PC-3 (cell line): ENCODE measurements around the gene AGAP1. TPM values are rescaled to one million over a fixed set of nuclear protein-coding genes. Genes with fewer than 3 reads are reported as not detected.

ENCODE experiments used
- ATAC-seq: fragments of 200-7000 bp; cut with Tn5 transposase; 2 replicates; pipeline ENCODE4 v1.9.1; 2020; ENCODE audit warnings: mild to moderate bottlenecking, moderate library complexity
- BruUV-seq: library from RNA; stranded (reverse); fragments of 400-500 nt; replicated peaks from 2 replicates; lab custom pipeline; 2021; lab: Mats Ljungman, UMichigan
- CTCF ChIA-PET: fragments of 300-600 bp; sonication (Branson Sonifier 250); formaldehyde crosslinking; loops from one replicate; lab custom pipeline; 2022; ENCODE audit warnings: antibody characterized with exemption; lab: Charles Lee
- POLR2A ChIA-PET: fragments of 300-600 bp; sonication (Branson Sonifier 250); formaldehyde crosslinking; loops from one replicate; lab custom pipeline; 2022; ENCODE audit warnings: antibody characterized with exemption; ENCODE audit not compliant: unreplicated experiment; lab: Charles Lee
- DNase-seq: peaks from one replicate; pipeline ENCODE4 v3.0.0-alpha.2; 2015
- H2AFZ ChIP-seq: fragments of 300-600 bp; sonication (generic); 2 replicates; pipeline ENCODE4 v1.6.0; 2016; ENCODE audit warnings: antibody characterized with exemption, low read length
- H3F3A ChIP-seq: fragments of 300-600 bp; sonication (generic); one replicate; pipeline ENCODE4 v1.6.0; 2017; ENCODE audit warnings: antibody characterized with exemption, low read length, control low read depth, mild to moderate bottlenecking; ENCODE audit not compliant: unreplicated experiment
- H3K27ac ChIP-seq: fragments of 300-600 bp; sonication (generic); 2 replicates; pipeline ENCODE4 v1.5.1; 2016; ENCODE audit warnings: mild to moderate bottlenecking, low read length
- H3K27me3 ChIP-seq: fragments of 300-600 bp; sonication (generic); 2 replicates; pipeline ENCODE4 v1.6.1; 2016; ENCODE audit warnings: low read length, mixed read lengths
- H3K36me3 ChIP-seq: fragments of 300-600 bp; sonication (generic); 2 replicates; pipeline ENCODE4 v1.6.1; 2016; ENCODE audit warnings: low read depth, mixed run types, low read length, mixed read lengths
- H3K4me1 ChIP-seq: fragments of 300-600 bp; sonication (generic); 2 replicates; pipeline ENCODE4 v1.5.1; 2016; ENCODE audit warnings: low read length; ENCODE audit not compliant: insufficient read depth
- H3K4me2 ChIP-seq: fragments of 300-600 bp; sonication (generic); 2 replicates; pipeline ENCODE4 v1.6.0; 2016; ENCODE audit warnings: low read length
- H3K4me3 ChIP-seq: fragments of 300-600 bp; sonication (generic); 2 replicates; pipeline ENCODE4 v1.5.1; 2016; ENCODE audit warnings: mild to moderate bottlenecking, low read length, mixed read lengths
- H3K79me2 ChIP-seq: fragments of 300-600 bp; sonication (generic); 2 replicates; pipeline ENCODE4 v1.6.1; 2017; ENCODE audit warnings: low read length, mixed read lengths
- H3K9ac ChIP-seq: fragments of 300-600 bp; sonication (generic); 2 replicates; pipeline ENCODE4 v1.6.0; 2016; ENCODE audit warnings: mild to moderate bottlenecking, low read length
- H3K9me2 ChIP-seq: fragments of 300-600 bp; sonication (generic); replicated peaks from 2 replicates; pipeline ENCODE4 v1.6.1; 2016; ENCODE audit warnings: mixed run types, low read length, mixed read lengths
- H3K9me3 ChIP-seq: fragments of 300-600 bp; sonication (generic); 2 replicates; pipeline ENCODE4 v1.6.1; 2016; ENCODE audit warnings: low read length, mixed read lengths
- H4K20me1 ChIP-seq: fragments of 300-600 bp; sonication (generic); 2 replicates; pipeline ENCODE4 v1.6.1; 2016; ENCODE audit warnings: low read length, mixed read lengths
- CTCF ChIP-seq: fragments of 300-600 bp; sonication (generic); conservative IDR thresholded peaks from 2 replicates; pipeline ENCODE4 v1.5.1; 2017; ENCODE audit warnings: antibody characterized with exemption, low read depth, mild to moderate bottlenecking, low read length
- EZH2 ChIP-seq: fragments of 300-600 bp; sonication (generic); IDR thresholded peaks from one replicate; pipeline ENCODE4 v1.6.1; 2017; ENCODE audit warnings: antibody characterized with exemption, mild to moderate bottlenecking, low read length; ENCODE audit not compliant: unreplicated experiment
- EZH2phosphoT487 ChIP-seq: fragments of 300-600 bp; sonication (generic); IDR thresholded peaks from 2 replicates; pipeline ENCODE4 v1.6.1; 2018; ENCODE audit warnings: mild to moderate bottlenecking, antibody characterized with exemption, low read length, borderline replicate concordance
- intact Hi-C: fragments of 100-400 bp; cut with micrococcal nuclease; formaldehyde crosslinking; loops from 2 replicates; pipeline ENCODE4 v1.9.0; 2023
- total RNA-seq: library from RNA; depleted of rRNA; stranded (reverse); fragments of >200 nt; gene quantifications from 2 replicates; pipeline ENCODE4 v1.2.3, GENCODE V29; 2014

AGAP1 gene
- total RNA-seq, 1 experiment from 2014 or later = 31.0 TPM

GRCh38 chr2:235447210-235447609 is 46.6 kb upstream of the AGAP1 start:
- BruUV-seq = no TSS peak
- DNase-seq (peak; percentile 40), ATAC-seq (no peak)
- Histone ChIP-seq H3K4me1 (no peaks in the 10 kb centered on the region), H3K9me3 (no peaks in the 10 kb centered on the region; the same call in 1 of the 2 replicates), H3K36me3 (no peaks in the 10 kb centered on the region), H3K4me2 (no peak overlapping the region), H3K27me3 (no peaks in the 10 kb centered on the region), H2AFZ (no peak overlapping the region), H3K9ac (no peak overlapping the region), H3K9me2 (no peaks in the 10 kb centered on the region), H4K20me1 (no peaks in the 10 kb centered on the region), H3K4me3 (no peak overlapping the region), H3K79me2 (no peaks in the 10 kb centered on the region), H3K27ac (no peak overlapping the region), H3F3A (no peaks in the 10 kb centered on the region)
- TF ChIP-seq EZH2 (no peak), CTCF (no peak), EZH2phosphoT487 (no peak)
- CTCF ChIA-PET = no interaction called here
- intact Hi-C loops = no loop called here
- POLR2A ChIA-PET = no interaction called here

GRCh38 chr2:235449568-235449967 is 44.3 kb upstream of the AGAP1 start:
- no peaks in the 10 kb centered on the region for H3K36me3 ChIP-seq
- no peaks in the 10 kb centered on the region for H3K9me3 ChIP-seq
- H3K4me1 ChIP-seq = no peaks in the 10 kb centered on the region
- ChIA-PET POLR2A (no interaction called here), CTCF (no interaction called here)
- DNase-seq = no peak
- no peaks in the 10 kb centered on the region for H3K27me3 ChIP-seq
- H3K27ac ChIP-seq = no peak overlapping the region
- no peaks in the 10 kb centered on the region for H3K79me2 ChIP-seq
- ATAC-seq = no peak
- no peaks in the 10 kb centered on the region for H4K20me1 ChIP-seq
- H3K9me2 ChIP-seq = no peaks in the 10 kb centered on the region
- TF ChIP-seq EZH2 = no peak
- TF ChIP-seq EZH2phosphoT487 = no peak
- no peak for TF ChIP-seq CTCF
- no peak overlapping the region for H3K4me2 ChIP-seq
- no peak overlapping the region for H3K9ac ChIP-seq
- H3F3A ChIP-seq = no peaks in the 10 kb centered on the region
- BruUV-seq = no TSS peak
- H2AFZ ChIP-seq = no peak overlapping the region
- intact Hi-C loops = no loop called here
- H3K4me3 ChIP-seq = no peak overlapping the region

- DNase-seq = no peak
- intact Hi-C loops = no loop called here
- Histone ChIP-seq H3K79me2 (no peaks in the 10 kb centered on the region), H3F3A (no peaks in the 10 kb centered on the region), H3K4me2 (no peak overlapping the region), H3K9ac (no peak overlapping the region), H4K20me1 (no peaks in the 10 kb centered on the region), H3K9me3 (no peaks in the 10 kb centered on the region), H3K27me3 (no peaks in the 10 kb centered on the region), H3K27ac (no peak overlapping the region), H3K9me2 (no peaks in the 10 kb centered on the region), H2AFZ (no peak overlapping the region), H3K36me3 (no peaks in the 10 kb centered on the region), H3K4me1 (peaks cover 4% of the 10 kb centered on the region; the same call in 1 of the 2 replicates), H3K4me3 (no peak overlapping the region)
- no peak for TF ChIP-seq EZH2
- no peak for ATAC-seq
- CTCF ChIA-PET = no interaction called here
- POLR2A ChIA-PET = no interaction called here
- no TSS peak for BruUV-seq
These were observed 40.2 kb upstream of the AGAP1 start for GRCh38 chr2:235453605-235454151.
